RWPE2 (cell line): Measurements from ENCODE around the gene DET1.
A peak's percentile ranks its signal among the peaks of the same experiment; 100 is the strongest.
"Not testable (repeated sequence)": the region's sequence is repeated elsewhere in the genome, so short reads cannot be mapped to it uniquely, and the experiment has no call there.

Source experiments
- ATAC-seq: fragments of 200-7000 bp; cut with Tn5 transposase; 3 replicates; pipeline ENCODE4 v1.9.1; 2021; ENCODE audit warnings: low read depth
- DNase-seq: peaks from one replicate; pipeline ENCODE4 v3.0.0-alpha.2; 2020; ENCODE audit warnings: low spot score
- H3K27ac ChIP-seq: fragments of 450-650 bp; 2 replicates; pipeline ENCODE4 v1.5.1; 2017; ENCODE audit warnings: mild to moderate bottlenecking; ENCODE audit not compliant: poor library complexity, severe bottlenecking
- H3K27me3 ChIP-seq: fragments of 250-450 bp; sonication (Bioruptor Pico); 2 replicates; pipeline ENCODE4 v1.5.1; 2021; ENCODE audit warnings: mild to moderate bottlenecking, moderate library complexity; ENCODE audit not compliant: insufficient read depth, poor library complexity, severe bottlenecking
- H3K36me3 ChIP-seq: fragments of 250-450 bp; sonication (Bioruptor Pico); 2 replicates; pipeline ENCODE4 v1.5.1; 2020; ENCODE audit warnings: low read depth, mild to moderate bottlenecking, moderate library complexity
- H3K4me1 ChIP-seq: fragments of 250-450 bp; sonication (Bioruptor Pico); 2 replicates; pipeline ENCODE4 v1.5.1; 2021; ENCODE audit warnings: mild to moderate bottlenecking, moderate library complexity; ENCODE audit not compliant: insufficient read depth, poor library complexity, severe bottlenecking
- H3K4me3 ChIP-seq: fragments of 250-450 bp; sonication (Bioruptor Pico); 2 replicates; pipeline ENCODE4 v1.5.1; 2021; ENCODE audit warnings: mild to moderate bottlenecking, moderate library complexity; ENCODE audit not compliant: severe bottlenecking
- H3K9me3 ChIP-seq: fragments of 250-450 bp; sonication (Bioruptor Pico); 2 replicates; pipeline ENCODE4 v1.5.1; 2021; ENCODE audit warnings: mild to moderate bottlenecking, moderate library complexity; ENCODE audit not compliant: severe bottlenecking
- CTCF ChIP-seq: fragments of 450-650 bp; IDR thresholded peaks from one replicate; pipeline ENCODE4 v1.5.1; 2017; ENCODE audit warnings: mild to moderate bottlenecking, moderate library complexity; ENCODE audit not compliant: poor library complexity, severe bottlenecking

Gene DET1

GRCh38 chr15:88477126-88477525 lies 69.4 kb downstream of the DET1 start:
- no peaks in the 10 kb centered on the region for H3K9me3 ChIP-seq
- no peaks in the 10 kb centered on the region for H3K27me3 ChIP-seq
- H3K4me3 ChIP-seq, result no peak overlapping the region
- ATAC-seq (no peak), DNase-seq (no peak)
- H3K36me3 ChIP-seq, result peaks cover 60% of the 10 kb centered on the region
- H3K4me1 ChIP-seq, result no peaks in the 10 kb centered on the region
- no peak for TF ChIP-seq CTCF
- no peak overlapping the region for H3K27ac ChIP-seq

GRCh38 chr15:88476635-88477060 lies 69.8 kb downstream of the DET1 start:
- peak; percentile 24; the same call in 1 of the 3 replicates for ATAC-seq

GRCh38 chr15:88473661-88474293 lies 72.7 kb downstream of the DET1 start:
- not testable (repeated sequence) for H3K4me3 ChIP-seq, DNase-seq, H3K27ac ChIP-seq, H3K9me3 ChIP-seq, ATAC-seq, H3K27me3 ChIP-seq, H3K4me1 ChIP-seq
- H3K36me3 ChIP-seq, result peaks cover 85% of the 10 kb centered on the region

More at GRCh38 chr15:88476635-88477060, 69.8 kb downstream of the DET1 start:
- H3K27me3 ChIP-seq, result no peaks in the 10 kb centered on the region
- no peak overlapping the region for H3K27ac ChIP-seq
- H3K9me3 ChIP-seq, result no peaks in the 10 kb centered on the region
- no peaks in the 10 kb centered on the region for H3K4me1 ChIP-seq
- H3K4me3 ChIP-seq, result no peak overlapping the region
- no peak for DNase-seq
- TF ChIP-seq CTCF, result peak; percentile 84
- H3K36me3 ChIP-seq, result peaks cover 64% of the 10 kb centered on the region

- H3K27me3 ChIP-seq, result no peaks in the 10 kb centered on the region
- DNase-seq (no peak), ATAC-seq (no peak)
- no peak overlapping the region for H3K27ac ChIP-seq
- TF ChIP-seq CTCF, result no peak
- no peak overlapping the region for H3K4me3 ChIP-seq
- peaks cover 76% of the 10 kb centered on the region for H3K36me3 ChIP-seq
- no peaks in the 10 kb centered on the region for H3K9me3 ChIP-seq
- no peaks in the 10 kb centered on the region for H3K4me1 ChIP-seq
Measured at GRCh38 chr15:88472225-88472624, 74.3 kb downstream of the DET1 start.

- H3K4me1 ChIP-seq, result peaks cover 6% of the 10 kb centered on the region
- H3K27ac ChIP-seq, result no peak overlapping the region
- TF ChIP-seq CTCF, result peak; percentile 4
- no peaks in the 10 kb centered on the region for H3K27me3 ChIP-seq
- H3K4me3 ChIP-seq, result no peak overlapping the region
- H3K9me3 ChIP-seq, result no peaks in the 10 kb centered on the region
- no peak for ATAC-seq
- H3K36me3 ChIP-seq, result peaks cover 62% of the 10 kb centered on the region
- no peak for DNase-seq
Measured at GRCh38 chr15:88470625-88471372, 75.7 kb downstream of the DET1 start.
